Superior temporal gyrus (tissue), 1 donor: ENCODE measurements around the gene DENND1A.

ENCODE experiments used
- DNase-seq: peaks from one replicate; pipeline ENCODE4 v3.0.0-alpha.2; 2016; ENCODE audit errors: extremely low spot score

DENND1A gene

DNA sequence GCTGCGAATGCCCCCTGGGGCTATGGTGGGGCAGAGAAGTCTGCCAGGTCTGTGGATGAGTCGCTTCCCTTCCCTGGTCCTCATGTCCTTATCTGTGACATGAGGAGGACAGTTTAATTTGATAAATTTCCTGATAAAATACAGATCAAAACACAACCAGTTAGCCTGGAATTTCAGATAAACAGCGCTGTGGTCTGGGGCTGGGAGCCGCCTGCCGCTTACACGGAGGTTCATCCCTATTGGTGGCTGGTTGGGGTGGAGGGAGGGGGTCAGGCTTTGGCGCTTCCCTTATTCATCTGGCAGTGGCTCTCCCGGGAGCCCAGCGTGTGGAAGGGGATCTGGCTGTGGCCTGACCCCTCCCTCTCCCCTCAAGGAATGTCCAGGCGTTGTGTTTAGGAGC is 556.0 kb downstream of the DENND1A start:
- peak; percentile 44 for DNase-seq

DNA sequence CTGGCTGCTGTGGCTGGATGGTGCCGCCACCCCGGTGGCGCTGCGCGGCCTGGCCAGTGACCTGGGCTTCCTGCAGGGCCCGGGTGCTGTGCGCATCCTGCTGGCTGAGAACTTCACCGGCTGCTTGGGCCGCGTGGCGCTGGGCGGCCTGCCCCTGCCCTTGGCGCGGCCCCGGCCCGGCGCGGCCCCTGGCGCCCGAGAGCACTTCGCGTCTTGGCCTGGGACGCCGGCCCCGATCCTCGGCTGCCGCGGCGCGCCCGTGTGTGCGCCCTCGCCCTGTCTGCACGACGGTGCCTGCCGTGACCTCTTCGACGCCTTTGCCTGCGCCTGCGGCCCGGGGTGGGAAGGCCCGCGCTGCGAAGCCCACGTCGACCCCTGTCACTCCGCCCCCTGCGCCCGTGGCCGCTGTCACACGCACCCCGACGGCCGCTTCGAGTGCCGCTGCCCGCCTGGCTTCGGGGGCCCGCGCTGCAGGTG is 556.4 kb downstream of the DENND1A start:
- DNase-seq, result no peak

DNA sequence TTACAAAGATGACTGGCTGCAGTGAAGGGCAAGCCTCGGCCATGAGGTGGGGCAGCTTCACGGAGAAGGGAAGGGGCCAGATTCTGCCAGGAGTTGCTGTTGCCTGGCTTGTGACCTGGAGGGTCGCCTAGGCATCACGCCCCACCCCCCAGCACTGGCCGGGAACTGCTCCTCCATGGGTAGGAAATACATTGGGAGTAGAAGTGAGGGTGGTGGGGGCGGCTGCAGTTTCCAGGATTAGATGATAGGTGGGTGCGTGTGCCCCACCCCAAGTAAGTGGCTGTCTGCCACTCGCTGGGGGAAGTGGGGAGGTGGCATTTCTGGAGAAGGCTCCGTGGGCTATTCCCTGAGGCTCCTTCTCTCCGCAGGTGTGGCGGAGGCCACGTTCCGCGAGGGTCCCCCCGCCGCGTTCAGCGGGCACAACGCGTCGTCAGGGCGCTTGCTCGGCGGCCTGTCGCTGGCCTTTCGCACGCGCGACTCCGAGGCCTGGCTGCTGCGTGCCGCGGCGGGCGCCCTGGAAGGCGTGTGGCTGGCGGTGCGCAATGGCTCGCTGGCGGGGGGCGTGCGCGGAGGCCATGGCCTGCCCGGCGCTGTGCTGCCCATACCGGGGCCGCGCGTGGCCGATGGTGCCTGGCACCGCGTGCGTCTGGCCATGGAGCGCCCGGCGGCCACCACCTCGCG is 557.0 kb downstream of the DENND1A start:
- DNase-seq, result no peak

DNA sequence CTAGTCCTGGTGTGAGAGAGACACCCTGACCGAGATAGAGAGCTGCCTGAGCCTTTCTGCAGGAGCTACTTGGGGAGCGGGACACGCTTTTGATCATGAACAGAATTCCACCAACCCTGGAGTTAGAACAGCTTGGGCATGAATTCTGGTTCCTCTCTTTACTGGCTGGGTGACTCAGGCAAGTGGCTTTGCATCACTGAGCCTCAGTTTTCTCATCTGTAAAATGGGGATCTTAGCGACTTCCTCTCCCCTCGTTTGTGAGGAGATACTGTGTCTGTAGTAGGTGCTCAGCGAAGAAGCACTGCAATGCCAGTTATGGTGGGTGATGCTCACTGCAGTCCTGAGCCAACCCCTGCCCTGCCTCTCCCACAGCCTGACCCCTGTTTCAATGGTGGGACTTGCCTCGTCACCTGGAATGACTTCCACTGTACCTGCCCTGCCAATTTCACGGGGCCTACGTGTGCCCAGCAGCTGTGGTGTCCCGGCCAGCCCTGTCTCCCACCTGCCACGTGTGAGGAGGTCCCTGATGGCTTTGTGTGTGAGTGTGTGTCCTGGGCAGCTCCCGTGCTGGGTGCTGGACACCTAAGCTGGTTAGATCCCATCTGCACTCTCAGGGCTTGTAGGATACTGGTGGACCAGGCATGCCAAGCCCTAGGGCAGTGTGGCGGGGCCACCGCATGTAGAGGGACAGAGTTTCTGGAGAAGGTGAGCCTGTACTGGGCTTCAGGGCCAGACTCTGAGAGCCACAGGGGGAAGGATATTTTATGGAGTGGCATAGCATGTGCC is 557.9 kb downstream of the DENND1A start:
- no peak for DNase-seq

DNA sequence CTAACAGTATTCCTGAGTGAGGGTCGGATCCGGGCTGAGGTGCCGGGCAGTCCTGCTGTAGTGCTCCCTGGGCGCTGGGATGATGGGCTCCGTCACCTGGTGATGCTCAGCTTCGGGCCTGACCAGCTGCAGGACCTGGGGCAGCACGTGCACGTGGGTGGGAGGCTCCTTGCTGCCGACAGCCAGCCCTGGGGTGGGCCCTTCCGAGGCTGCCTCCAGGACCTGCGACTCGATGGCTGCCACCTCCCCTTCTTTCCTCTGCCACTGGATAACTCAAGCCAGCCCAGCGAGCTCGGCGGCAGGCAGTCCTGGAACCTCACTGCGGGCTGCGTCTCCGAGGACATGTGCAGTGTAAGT is 558.7 kb downstream of the DENND1A start:
- DNase-seq, result no peak

DNA sequence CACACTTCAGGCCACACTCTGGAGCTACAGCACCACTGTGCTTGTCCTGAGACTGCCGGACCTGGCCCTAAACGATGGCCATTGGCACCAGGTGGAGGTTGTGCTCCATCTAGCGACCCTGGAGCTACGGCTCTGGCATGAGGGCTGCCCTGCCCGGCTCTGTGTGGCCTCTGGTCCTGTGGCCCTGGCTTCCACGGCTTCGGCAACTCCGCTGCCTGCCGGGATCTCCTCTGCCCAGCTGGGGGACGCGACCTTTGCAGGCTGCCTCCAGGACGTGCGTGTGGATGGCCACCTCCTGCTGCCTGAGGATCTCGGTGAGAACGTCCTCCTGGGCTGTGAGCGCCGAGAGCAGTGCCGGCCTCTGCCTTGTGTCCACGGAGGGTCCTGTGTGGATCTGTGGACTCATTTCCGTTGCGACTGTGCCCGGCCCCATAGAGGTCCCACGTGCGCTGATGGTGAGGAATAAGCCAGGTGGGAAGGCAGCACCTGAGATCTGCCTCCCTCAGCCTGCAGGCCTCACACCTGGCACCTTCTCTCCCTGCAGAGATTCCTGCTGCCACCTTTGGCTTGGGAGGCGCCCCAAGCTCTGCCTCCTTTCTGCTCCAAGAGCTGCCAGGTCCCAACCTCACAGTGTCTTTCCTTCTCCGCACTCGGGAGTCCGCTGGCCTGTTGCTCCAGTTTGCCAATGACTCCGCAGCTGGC is 559.2 kb downstream of the DENND1A start:
- DNase-seq, result no peak

DNA sequence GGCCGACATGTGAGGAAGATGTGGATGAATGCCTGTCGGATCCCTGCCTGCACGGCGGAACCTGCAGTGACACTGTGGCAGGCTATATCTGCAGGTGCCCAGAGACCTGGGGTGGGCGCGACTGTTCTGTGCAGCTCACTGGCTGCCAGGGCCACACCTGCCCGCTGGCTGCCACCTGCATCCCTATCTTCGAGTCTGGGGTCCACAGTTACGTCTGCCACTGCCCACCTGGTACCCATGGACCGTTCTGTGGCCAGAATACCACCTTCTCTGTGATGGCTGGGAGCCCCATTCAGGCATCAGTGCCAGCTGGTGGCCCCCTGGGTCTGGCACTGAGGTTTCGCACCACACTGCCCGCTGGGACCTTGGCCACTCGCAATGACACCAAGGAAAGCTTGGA is 559.8 kb downstream of the DENND1A start:
- DNase-seq, result no peak

DNA sequence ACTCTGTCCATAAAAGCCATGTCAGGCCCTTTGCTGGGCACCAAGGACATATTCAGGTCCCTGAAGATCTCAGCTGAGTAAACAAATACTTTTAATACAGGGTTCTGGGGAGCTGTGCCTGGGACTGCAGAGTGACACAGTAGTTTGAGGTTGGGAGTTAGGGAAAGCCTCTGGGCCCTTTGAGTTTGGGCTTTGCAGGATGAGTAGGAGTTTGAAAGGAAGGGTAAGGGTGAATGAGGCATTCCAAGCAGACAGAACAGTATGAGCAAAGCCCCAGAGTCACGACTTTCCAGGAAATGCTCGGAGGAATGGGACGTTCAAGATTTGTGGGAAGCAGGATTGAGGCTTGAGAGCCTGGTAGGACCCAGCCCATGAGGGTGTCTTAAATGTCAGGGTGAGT is 560.6 kb downstream of the DENND1A start:
- DNase-seq, result no peak

DNA sequence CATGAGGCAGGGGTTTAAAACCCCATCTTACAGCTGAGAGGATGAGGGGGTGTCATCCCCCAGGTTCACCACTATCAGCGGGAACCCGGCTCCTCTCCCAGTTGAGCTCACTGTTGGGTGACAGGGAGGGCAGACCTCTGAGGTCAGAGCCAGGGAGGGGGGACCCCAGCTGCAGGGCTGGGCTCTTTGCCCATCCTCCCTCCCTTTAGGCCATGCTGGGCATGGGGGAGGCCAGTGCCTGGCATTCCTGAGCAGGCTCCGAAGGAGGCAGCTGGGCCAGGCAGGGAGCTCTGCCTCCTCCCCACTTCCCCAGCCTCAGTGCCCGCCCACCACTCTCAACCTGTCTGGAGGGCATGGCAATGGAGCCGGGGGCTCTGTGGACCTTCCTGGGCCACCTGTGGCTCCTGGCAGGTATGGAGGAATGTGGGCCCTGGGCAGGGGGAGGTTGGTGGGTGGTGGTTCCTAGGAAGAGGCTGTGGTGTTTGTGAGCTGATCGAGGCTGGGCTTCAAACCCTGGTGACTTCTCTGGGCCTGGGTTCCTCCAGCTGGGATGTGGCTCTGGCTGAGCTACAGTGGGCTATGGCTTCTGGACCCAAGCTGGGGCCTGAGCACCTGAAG is 561.3 kb downstream of the DENND1A start:
- DNase-seq, result peak; percentile 89

DNA sequence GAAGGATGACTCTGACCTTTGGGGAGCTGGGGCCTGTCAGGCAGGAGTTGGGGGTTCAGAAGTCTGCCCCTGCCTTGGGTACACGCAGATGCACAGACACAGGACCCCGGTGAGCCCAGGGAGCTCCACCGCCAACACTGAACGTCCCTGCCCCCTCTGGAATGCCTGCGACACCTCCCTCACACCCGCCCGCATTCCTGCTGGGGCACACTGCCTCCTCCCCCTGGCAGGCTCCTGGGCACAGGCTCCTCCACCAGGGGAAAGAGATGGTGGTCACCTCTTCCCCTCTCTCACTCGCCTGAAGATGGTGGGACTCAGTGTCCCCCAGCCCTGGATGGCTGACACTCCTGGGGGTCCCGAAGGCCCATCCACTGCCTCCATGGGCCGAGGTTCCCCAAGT is 561.9 kb downstream of the DENND1A start:
- DNase-seq, result no peak

DNA sequence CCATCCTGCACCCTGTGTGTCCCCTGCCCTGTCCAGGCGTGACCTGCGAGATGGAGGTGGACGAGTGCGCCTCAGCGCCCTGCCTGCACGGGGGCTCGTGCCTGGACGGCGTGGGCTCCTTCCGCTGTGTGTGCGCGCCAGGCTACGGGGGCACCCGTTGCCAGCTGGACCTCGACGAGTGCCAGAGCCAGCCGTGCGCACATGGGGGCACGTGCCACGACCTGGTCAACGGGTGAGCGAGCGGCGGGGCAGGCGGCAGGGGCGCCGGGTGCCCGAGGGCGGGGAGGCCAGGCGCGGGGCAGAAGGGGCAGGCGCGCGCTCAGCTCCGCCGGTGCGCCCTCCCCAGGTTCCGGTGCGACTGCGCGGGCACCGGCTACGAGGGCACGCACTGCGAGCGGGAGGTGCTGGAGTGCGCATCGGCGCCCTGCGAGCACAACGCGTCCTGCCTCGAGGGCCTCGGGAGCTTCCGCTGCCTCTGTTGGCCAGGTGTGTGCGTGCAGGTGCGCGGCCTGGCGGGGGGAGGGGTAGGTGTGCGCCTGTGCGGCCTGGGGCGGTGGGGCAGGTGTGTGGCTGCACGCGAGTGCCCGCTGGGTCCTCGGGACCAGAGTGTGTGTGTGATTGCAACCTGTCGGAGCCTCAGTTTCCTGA is 563.9 kb downstream of the DENND1A start:
- DNase-seq, result no peak

DNA sequence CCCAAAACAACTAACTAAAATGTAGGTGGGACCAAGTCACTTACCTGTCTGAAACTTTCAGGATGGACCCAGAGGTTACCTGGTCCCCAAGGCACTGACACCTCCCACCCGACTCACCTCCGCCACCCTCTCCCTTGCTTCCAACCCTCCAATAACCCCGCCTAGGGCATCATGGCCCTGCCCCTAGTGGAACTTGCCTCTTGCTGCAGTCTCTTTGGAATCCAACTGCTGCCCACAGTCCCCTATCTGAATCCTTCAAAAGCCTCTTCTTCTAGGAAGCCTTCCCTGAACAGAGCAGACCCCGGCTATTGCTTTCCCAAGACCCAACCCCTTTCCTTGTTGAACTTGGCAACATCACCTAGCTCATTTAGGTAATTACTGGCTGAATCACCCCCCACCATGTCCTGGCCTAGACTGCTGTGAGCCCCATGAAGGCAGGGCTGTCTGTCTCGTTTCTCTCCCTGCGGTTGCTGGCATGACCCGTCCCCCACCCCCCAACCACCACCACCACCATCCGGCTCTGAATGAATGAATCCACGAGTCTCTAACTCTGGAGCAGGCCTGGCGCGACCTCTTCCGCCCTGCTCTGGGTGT is 564.5 kb downstream of the DENND1A start:
- DNase-seq, result no peak

DNA sequence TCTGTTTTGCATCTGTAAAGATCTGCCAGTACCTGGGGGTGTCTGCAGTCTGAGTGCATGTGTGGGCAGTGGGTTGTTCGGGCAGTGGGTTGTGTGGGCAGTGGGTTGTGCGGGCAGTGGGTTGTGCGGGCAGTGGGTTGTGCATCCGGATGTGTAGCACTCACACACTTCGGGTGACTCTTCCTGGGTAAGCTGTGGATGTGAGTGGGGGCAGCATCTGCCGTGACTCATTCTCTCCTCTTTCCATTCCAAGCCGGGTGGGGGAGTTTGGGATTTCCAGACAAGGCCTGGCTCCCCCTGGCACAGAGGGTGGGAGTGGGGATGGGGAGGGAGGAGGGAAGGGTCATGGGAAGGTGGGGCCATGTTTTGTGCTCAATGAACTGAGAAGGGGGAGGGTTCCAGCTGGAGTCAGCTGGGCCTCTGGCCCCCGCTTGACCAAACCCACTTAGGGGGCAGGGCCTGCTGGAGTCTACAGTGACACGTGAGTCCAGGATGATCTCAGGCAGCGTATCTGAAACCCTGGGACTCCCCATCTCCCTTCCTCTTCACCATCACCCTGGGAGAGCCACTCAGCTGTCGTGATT is 565.6 kb downstream of the DENND1A start:
- peak; percentile 84 for DNase-seq

DNA sequence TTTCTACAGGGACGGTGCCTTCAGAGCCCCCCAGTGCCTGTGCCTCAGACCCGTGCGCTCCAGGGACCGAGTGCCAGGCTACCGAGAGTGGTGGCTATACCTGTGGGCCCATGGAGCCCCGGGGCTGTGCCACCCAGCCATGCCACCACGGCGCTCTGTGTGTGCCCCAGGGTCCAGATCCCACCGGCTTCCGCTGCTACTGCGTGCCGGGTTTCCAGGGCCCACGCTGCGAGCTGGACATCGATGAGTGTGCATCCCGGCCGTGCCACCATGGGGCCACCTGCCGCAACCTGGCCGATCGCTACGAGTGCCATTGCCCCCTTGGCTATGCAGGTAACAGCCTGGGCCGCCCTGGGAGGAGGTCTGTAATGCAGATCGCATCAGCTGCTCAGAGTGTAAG is 567.1 kb downstream of the DENND1A start:
- DNase-seq, result no peak

DNA sequence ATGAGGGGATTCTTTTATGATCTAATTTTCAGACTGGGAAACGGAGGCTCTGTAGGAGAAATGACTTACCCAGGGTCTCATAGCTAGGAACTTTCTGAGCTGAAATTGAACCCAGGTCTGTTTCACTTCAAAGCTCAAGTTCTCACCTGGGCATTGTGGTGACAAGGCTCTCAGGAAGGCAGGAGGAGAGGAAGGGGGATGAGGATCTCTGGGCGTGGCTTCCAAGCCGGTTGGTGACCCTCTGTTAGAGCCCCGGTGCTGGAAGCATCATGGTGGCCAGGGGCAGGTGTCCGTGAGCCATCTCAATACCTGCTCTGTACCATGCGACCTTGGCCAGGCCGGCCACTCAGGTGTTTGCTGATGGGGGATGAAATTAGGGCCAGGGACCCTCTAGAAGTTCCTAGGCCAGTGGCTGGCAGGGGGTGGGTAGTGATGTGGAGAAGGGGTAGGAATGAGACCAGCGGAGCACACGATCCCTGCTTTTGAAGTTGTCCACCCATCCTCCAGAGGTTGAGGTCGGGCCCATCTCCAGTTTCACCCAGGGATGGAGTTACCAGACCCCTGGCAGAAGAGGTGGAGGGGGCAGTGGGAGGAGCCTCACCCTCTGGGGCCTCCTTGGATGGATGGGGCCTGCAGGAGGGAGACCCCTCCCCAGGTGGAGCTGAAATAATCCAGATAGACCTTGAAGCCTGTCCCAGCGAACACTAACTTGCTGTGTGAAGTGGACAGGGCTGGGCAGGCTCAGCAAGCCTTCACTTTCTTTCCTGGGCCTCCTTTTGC is 568.0 kb downstream of the DENND1A start:
- DNase-seq, result no peak

DNA sequence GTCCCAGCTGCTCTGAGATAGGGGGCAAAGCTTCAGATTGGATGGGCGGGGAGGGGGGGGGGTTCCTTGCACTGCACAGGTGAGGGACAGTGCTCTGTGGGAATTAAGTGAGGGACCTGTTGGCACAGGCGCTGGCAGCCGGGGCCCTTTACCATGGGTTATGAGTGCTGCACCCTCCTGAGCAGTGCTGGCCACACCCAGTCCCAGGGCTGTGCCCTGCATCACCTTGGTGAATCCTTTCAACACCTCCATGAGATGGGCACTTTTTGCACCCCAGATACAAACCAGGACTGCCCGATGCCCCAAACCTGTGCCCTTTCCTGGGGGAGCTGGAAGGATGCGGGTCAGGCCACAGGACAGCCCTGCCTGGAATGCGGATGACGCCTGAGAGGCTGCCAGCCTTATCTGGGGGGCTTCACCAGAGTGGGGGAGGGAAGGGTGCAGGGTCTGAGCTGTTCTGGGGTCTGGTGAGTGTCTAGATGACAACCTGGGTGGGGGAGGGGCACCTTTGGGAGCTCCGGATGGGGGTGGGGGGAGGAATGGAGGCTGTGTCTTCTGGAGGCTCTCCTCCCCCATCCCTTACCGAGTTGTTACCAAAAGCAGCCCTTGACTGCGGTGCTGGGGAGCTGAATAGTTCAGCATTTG is 568.7 kb downstream of the DENND1A start:
- DNase-seq, result no peak

DNA sequence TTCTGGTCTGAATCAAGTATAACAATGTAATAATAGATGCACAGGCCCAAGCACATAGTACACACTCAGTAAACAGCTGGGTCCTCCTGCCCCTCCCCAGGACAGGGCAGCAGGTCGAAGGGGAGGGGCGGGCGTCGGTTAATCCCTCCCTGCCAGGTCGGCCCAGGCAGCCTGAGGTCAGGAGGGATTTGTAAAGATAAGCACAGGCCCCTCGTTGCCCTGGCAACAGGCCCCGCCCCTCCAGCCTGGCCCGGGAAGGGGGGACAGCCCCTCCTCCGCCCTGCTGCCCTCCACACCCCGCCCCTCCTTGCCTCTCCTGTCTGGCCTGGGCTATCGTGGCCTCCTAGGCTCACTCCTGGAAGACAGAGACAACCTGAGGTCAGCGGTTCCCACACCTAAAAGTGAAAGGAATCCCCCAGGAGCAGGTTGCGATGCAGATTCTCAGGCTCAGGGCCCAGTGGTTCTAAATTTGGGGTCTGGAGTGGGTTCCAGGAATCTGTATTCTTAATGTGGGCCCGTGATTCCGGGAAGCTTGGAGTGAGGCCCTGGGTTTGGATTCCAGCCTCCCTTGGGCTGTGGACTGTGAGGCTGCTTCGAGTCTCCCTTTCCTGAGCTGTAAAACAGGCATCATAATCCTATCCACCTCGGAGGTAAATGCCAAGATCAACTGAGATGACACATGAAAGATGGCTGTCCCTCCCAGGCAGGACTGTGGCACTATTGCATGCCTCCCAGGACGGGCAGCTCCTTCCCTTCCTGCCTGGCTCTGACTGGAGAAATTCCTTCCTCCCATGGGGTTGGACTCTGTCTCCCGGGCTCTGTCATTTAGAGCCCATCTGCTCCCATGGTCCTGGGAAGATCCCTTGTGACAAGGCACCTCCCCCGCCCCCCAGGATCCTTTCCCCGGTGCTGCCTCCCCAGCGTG is 569.5 kb downstream of the DENND1A start:
- no peak for DNase-seq

DNA sequence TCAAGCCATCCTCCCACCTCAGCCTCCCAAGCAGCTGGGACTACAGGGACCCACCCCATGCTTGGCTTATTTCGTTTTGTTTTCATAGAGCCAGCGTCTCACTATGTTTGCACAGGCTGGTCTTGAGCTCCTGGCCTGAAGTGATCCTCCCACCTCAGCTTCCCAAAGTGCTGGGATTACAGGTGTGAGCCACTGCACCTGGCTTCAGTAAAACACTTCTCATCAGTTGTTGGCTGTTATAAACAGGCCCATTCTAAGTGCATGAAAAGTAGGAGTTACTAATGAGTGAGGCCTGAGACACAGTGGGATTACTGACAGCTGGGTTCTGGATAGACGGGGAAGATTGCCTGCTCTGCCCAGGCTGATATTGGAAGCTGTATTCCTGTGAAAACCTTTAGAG is 570.4 kb downstream of the DENND1A start:
- no peak for DNase-seq

DNA sequence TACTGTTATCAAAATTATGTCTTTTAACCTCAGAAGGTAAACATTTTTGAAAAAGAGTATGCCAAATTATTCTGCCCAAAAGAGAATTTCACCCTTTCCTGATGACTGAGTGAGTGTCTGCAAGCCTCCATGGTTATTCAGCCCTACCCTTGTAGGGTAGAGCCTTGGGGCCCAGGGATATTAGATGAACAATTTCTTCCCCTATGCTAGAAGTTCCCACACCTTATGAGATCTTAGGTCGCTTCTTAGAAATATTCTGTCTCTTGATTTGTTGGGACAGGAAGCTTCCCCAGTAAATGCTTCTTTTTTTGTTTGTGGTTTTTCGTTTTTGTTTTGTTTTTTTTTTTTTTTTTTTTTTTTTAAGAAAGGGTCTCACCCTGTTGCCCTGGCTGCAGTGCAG is 570.8 kb downstream of the DENND1A start:
- no peak for DNase-seq
